ENCODE results near the gene PLA2G2D. TPM values are rescaled to one million over a fixed set of nuclear protein-coding genes. Genes with fewer than 3 reads are reported as not detected.

PLA2G2D gene
- total and polyA plus RNA-seq, 2 of the 8 experiments (the other 6 are each of a cell fraction or from before 2014, with no cell fraction given) = not detected

DNA sequence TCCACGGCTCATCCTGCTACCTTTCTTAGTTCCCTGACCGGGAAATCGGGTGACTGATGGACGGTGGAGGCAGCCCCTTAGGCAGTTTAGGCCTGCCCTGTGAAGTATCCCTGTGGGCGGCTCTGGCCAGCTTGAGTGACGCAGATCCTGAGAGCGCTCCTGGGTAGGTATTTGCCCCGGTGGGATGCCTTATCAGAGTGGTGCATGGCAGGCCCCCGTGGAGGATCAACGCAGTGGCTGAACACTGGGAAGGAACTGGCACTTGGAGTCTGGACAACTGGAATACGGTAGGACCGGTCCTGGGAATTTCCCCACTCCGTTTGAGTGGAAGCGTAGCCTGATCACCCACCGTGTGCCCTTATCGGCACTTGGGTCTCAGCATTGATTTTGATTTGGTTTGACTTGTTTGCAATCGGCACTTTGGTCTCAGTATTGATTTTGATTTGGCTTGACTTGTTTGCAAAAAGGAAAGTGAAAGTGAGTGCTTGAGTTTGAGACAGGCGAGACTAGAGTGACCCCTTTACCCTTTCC, 35.0 kb upstream of the PLA2G2D start (continued):
- TF ChIP-seq, protein P1, sequence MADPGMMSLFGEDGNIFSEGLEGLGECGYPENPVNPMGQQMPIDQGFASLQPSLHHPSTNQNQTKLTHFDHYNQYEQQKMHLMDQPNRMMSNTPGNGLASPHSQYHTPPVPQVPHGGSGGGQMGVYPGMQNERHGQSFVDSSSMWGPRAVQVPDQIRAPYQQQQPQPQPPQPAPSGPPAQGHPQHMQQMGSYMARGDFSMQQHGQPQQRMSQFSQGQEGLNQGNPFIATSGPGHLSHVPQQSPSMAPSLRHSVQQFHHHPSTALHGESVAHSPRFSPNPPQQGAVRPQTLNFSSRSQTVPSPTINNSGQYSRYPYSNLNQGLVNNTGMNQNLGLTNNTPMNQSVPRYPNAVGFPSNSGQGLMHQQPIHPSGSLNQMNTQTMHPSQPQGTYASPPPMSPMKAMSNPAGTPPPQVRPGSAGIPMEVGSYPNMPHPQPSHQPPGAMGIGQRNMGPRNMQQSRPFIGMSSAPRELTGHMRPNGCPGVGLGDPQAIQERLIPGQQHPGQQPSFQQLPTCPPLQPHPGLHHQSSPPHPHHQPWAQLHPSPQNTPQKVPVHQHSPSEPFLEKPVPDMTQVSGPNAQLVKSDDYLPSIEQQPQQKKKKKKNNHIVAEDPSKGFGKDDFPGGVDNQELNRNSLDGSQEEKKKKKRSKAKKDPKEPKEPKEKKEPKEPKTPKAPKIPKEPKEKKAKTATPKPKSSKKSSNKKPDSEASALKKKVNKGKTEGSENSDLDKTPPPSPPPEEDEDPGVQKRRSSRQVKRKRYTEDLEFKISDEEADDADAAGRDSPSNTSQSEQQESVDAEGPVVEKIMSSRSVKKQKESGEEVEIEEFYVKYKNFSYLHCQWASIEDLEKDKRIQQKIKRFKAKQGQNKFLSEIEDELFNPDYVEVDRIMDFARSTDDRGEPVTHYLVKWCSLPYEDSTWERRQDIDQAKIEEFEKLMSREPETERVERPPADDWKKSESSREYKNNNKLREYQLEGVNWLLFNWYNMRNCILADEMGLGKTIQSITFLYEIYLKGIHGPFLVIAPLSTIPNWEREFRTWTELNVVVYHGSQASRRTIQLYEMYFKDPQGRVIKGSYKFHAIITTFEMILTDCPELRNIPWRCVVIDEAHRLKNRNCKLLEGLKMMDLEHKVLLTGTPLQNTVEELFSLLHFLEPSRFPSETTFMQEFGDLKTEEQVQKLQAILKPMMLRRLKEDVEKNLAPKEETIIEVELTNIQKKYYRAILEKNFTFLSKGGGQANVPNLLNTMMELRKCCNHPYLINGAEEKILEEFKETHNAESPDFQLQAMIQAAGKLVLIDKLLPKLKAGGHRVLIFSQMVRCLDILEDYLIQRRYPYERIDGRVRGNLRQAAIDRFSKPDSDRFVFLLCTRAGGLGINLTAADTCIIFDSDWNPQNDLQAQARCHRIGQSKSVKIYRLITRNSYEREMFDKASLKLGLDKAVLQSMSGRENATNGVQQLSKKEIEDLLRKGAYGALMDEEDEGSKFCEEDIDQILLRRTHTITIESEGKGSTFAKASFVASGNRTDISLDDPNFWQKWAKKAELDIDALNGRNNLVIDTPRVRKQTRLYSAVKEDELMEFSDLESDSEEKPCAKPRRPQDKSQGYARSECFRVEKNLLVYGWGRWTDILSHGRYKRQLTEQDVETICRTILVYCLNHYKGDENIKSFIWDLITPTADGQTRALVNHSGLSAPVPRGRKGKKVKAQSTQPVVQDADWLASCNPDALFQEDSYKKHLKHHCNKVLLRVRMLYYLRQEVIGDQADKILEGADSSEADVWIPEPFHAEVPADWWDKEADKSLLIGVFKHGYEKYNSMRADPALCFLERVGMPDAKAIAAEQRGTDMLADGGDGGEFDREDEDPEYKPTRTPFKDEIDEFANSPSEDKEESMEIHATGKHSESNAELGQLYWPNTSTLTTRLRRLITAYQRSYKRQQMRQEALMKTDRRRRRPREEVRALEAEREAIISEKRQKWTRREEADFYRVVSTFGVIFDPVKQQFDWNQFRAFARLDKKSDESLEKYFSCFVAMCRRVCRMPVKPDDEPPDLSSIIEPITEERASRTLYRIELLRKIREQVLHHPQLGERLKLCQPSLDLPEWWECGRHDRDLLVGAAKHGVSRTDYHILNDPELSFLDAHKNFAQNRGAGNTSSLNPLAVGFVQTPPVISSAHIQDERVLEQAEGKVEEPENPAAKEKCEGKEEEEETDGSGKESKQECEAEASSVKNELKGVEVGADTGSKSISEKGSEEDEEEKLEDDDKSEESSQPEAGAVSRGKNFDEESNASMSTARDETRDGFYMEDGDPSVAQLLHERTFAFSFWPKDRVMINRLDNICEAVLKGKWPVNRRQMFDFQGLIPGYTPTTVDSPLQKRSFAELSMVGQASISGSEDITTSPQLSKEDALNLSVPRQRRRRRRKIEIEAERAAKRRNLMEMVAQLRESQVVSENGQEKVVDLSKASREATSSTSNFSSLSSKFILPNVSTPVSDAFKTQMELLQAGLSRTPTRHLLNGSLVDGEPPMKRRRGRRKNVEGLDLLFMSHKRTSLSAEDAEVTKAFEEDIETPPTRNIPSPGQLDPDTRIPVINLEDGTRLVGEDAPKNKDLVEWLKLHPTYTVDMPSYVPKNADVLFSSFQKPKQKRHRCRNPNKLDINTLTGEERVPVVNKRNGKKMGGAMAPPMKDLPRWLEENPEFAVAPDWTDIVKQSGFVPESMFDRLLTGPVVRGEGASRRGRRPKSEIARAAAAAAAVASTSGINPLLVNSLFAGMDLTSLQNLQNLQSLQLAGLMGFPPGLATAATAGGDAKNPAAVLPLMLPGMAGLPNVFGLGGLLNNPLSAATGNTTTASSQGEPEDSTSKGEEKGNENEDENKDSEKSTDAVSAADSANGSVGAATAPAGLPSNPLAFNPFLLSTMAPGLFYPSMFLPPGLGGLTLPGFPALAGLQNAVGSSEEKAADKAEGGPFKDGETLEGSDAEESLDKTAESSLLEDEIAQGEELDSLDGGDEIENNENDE (IDR thresholded peaks at IDR 0.05; ENCODE audit: insufficient replicate concordance, low read length) = no peak
- TF ChIP-seq, protein P2, sequence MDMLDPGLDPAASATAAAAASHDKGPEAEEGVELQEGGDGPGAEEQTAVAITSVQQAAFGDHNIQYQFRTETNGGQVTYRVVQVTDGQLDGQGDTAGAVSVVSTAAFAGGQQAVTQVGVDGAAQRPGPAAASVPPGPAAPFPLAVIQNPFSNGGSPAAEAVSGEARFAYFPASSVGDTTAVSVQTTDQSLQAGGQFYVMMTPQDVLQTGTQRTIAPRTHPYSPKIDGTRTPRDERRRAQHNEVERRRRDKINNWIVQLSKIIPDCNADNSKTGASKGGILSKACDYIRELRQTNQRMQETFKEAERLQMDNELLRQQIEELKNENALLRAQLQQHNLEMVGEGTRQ (IDR thresholded peaks at IDR 0.05; ENCODE audit: low read length) = no peak
